Body of pancreas (tissue), 4 donors: Measurements from ENCODE around the gene FYCO1.

Experiments
- CTCF ChIP-seq, 7 experiments: fragments of 450-650 bp in 4 of 7; fragments of 200-600 bp in 3 of 7; sonication (generic) in 3 of 7; IDR thresholded peaks; one replicate each; pipeline ENCODE4 v1.5.1; 2016 to 2019; ENCODE audit warnings: antibody characterized with exemption in 7 of 7
- POLR2A ChIP-seq, 3 donors: fragments of 450-650 bp; IDR thresholded peaks; one replicate each; pipeline ENCODE4 v1.6.1; 2016; ENCODE audit warnings: antibody characterized with exemption in 3 of 3, mild to moderate bottlenecking in 2 of 3

- no peak for TF ChIP-seq CTCF (IDR thresholded peaks at IDR 0.05)
- TF ChIP-seq POLR2A (IDR thresholded peaks at IDR 0.05), result no peak
Measured at GRCh38 chr3:45927881-45928280, 67.7 kb downstream of the FYCO1 start.
